K562 treated with DMSO at 1 percent for 4 hours (cell line): ENCODE measurements around the gene ZFYVE1. TPM values are rescaled to one million over a fixed set of nuclear protein-coding genes. Genes with fewer than 3 reads are reported as not detected.

ENCODE experiments used
- total RNA-seq: library from RNA; unstranded; fragments of 300-600 nt; gene quantifications from 2 replicates; pipeline ENCODE4 v1.2.3, GENCODE V29; 2022; ENCODE audit not compliant: insufficient read depth

Gene ZFYVE1, protein sequence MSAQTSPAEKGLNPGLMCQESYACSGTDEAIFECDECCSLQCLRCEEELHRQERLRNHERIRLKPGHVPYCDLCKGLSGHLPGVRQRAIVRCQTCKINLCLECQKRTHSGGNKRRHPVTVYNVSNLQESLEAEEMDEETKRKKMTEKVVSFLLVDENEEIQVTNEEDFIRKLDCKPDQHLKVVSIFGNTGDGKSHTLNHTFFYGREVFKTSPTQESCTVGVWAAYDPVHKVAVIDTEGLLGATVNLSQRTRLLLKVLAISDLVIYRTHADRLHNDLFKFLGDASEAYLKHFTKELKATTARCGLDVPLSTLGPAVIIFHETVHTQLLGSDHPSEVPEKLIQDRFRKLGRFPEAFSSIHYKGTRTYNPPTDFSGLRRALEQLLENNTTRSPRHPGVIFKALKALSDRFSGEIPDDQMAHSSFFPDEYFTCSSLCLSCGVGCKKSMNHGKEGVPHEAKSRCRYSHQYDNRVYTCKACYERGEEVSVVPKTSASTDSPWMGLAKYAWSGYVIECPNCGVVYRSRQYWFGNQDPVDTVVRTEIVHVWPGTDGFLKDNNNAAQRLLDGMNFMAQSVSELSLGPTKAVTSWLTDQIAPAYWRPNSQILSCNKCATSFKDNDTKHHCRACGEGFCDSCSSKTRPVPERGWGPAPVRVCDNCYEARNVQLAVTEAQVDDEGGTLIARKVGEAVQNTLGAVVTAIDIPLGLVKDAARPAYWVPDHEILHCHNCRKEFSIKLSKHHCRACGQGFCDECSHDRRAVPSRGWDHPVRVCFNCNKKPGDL
- 21.2 and 24.5 TPM in 2 replicates for total RNA-seq

DNA sequence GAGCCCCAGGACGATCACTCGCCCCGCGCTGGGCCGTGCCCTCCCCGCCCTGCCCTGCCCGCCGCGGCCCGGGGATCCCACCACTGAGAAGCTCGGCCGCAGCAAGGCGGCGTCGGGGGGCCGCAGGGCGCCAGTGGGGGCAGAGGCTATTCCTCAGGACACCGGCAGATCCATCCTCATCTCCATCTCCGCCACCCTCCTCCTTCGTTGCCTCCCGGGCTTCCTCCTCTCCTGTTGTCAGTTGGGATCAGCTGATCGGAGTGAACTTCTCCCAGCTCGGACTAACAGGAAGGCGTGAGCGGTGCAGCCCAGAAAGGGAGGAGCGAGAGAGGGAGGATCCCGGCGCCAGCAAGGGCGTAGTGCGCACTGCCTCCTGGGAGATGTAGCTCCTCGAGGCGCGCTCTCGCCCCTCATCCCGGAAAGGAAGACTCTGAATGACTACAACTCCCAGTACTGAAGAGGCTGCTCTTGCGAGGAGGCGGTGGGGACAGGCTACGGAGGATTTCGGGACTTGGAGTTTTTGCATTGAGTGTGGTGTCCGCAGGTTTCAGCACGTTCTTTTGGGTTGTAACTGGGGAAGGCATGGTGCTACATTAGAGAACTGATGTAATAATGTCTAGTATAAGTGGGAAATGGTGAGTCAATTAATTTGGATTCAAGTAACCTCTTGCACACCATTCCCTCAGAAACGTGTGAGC, at the start of gene ZFYVE1:
TSS of gene ZFYVE1 (minus strand) at position 262 of the 698 bp plus-strand sequence. CDS start 2,598 bp downstream, outside the sequence.

DNA sequence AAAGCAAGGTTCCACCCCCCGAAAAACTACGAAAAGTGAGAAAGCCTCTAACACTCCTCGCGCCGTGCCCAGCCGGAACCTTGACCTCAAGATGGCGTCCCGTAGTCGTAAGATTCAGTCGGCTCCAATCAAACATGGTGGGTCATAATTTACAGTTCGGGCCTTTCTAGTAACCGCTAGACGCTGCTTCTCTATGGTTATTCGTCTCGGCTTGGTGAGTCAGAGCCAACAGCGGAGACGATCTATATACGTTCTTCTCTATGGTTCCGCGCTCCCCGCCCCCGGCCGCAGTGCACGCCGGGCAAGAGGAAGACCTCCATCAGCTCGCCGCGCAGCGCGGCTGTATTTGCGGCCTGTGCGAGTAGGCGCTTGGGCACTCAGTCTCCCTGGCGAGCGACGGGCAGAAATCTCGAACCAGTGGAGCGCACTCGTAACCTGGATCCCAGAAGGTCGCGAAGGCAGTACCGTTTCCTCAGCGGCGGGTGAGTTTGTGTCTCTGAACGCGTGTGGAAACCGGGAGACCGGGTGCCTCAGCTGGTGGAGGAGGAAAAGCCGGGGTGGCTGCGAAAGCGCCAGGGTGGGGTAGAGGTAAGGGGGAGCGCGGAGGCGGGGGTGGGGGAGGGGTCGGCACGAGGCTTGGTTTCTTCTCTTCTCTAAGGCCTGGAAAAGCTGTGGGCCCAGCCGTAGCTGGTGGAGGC, 31.5 kb upstream of the ZFYVE1 start, which contains the start of gene RBM25:
TSS of gene RBM25 (plus strand) at position 311 of the 698 bp plus-strand sequence. CDS start 13,108 bp downstream, outside the sequence.

DNA sequence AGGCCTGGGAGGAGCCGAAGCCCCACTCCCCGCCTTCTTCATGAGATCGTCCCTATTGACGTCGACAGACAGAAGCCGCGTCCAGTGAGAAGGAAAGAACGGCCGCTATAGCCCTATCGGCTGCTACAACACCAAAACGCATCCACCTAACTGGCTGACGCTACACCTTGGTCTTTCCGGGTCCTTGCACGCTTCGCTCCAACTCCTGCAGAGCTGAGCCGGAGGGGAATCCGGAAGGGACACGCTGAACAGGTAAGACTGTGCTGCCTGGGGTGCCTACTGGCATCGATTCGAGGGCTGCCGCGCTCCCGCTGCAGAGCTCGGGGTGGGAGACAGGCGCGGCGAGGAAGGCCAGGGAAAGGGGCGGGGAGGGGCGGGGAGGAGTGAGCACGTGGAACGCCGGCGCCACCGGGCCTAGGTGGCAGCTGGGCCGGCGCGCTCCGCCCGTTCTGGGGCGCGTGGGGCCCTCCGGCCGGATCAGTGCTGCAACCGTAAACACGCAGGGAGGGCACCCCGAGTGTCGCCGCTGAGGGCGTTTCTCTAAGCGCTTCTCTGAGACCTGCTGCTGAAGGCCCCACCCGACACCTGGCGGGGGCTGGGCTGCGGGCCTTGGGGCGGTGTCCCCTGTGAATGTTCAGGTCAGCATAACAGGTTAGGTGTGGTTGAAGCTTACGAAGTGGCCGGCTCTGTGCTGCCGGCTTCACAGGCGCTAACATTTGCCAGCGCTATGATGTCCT, 100.4 kb downstream of the ZFYVE1 start, which contains the start of gene DCAF4:
TSS of gene DCAF4 (plus strand) at position 173 of the 737 bp plus-strand sequence. CDS start 11,515 bp downstream, outside the sequence.

Other genes with a start within 250 kb of the ZFYVE1 start
- gene DPF3, start 133.0 kb downstream of the ZFYVE1 start, total RNA-seq = 0.73 and 3.5 TPM in 2 replicates
- 10.4 and 15.0 TPM in 2 replicates for gene DCAF4, start 100.6 kb downstream of the ZFYVE1 start, total RNA-seq
- 19.5 and 22.0 TPM in 2 replicates for gene RBM25, start 31.4 kb upstream of the ZFYVE1 start, total RNA-seq
- 16.7 and 23.4 TPM in 2 replicates for gene PSEN1, start 109.4 kb upstream of the ZFYVE1 start, total RNA-seq
- gene PAPLN, start 210.4 kb upstream of the ZFYVE1 start, total RNA-seq = 0.99 and 1.0 TPM in 2 replicates